Subcutaneous abdominal adipose tissue (tissue), 5 donors: ENCODE data around the gene MRPL46.
"Not testable (repeated sequence)": the region's sequence is repeated elsewhere in the genome, so short reads cannot be mapped to it uniquely, and the experiment has no call there.

Source experiments
- H3K27ac ChIP-seq: one replicate; pipeline ENCODE4 v1.7.0; 2013; ENCODE audit warnings: low read depth, mild to moderate bottlenecking, inconsistent platforms, low read length, moderate library complexity
- H3K27me3 ChIP-seq, 5 donors: one replicate each; pipeline ENCODE4 v1.7.0; 2013; ENCODE audit warnings: low read length in 5 of 5, inconsistent platforms in 1 of 5; ENCODE audit not compliant: control insufficient read depth in 5 of 5, insufficient read depth in 4 of 5
- H3K36me3 ChIP-seq, 5 donors: one replicate each; pipeline ENCODE4 v1.7.0; 2013; ENCODE audit warnings: low read length in 5 of 5; ENCODE audit not compliant: control insufficient read depth in 5 of 5, insufficient read depth in 5 of 5
- H3K4me1 ChIP-seq, 5 donors: one replicate each; pipeline ENCODE4 v1.7.0; 2013; ENCODE audit warnings: low read length in 5 of 5, mild to moderate bottlenecking in 3 of 5, moderate library complexity in 1 of 5; ENCODE audit not compliant: control insufficient read depth in 5 of 5, insufficient read depth in 5 of 5
- H3K4me3 ChIP-seq, 5 donors: one replicate each; pipeline ENCODE4 v1.7.0; 2013; ENCODE audit warnings: low read length in 5 of 5, low read depth in 1 of 5
- H3K9ac ChIP-seq, 5 donors: one replicate each; pipeline ENCODE4 v1.7.0; 2013; ENCODE audit warnings: low read length in 5 of 5, mild to moderate bottlenecking in 4 of 5, moderate library complexity in 3 of 5
- H3K9me3 ChIP-seq, 5 donors: one replicate each; pipeline ENCODE4 v1.7.0; 2013; ENCODE audit warnings: low read length in 5 of 5; ENCODE audit not compliant: control insufficient read depth in 5 of 5
- donor health status: healthy.
- donor health status: healthy.
- donor health status: healthy.
- donor health status: healthy.
- donor health status: healthy.

MRPL46 gene

DNA sequence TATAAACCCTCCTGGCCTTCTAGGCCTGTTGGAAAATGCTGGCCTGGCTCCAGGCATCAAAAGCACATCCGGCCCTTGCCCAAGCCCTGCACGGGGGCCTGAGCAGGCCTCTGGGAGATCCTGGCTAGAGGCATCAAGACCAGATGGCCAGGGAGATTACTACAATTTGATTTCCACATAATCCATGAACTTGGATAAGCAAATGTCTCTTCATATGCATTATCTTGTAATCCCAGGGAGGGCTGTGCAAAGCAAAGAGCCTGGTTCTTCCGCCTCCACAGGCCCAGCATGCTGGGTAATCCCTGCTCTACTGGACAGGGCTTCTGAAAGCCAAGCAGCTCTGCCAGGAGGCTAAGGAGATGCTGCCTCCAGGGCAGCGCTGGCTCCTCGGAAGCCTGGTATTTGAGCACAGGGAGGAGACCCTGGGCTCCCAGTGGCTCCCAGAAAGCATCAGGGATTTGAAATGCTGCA lies 18.2 kb downstream of the MRPL46 start:
- Histone ChIP-seq H3K9me3 (peaks cover 0 to 3% (median 0%) of the 10 kb centered on the region in 5 donors), H3K27me3 (peaks cover 0 to 8% (median 0%) of the 10 kb centered on the region in 5 donors), H3K9ac (no peak overlapping the region), H3K27ac (no peak overlapping the region), H3K4me3 (no peak overlapping the region), H3K36me3 (no peaks in the 10 kb centered on the region), H3K4me1 (peaks cover 0 to 9% (median 2%) of the 10 kb centered on the region in 5 donors)

DNA sequence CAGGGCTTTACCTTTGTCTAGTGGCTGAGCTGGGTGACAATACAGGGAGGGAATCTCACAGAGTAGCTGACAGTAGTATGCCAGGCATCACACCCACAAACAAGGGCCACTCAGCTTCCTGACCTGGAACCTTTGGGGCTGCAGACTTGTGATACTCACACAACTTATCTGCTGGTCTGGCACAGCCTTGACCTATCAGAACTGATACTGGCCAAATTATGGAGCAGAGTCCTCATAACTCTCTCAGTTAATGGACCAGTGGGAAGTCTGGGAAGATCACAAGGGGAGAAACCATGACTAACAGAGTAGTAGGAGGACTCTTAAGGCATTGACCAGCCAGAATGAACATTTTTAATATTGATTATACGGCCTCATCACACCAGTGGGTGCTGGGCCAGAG lies 19.4 kb downstream of the MRPL46 start:
- Histone ChIP-seq H3K36me3 (no peaks in the 10 kb centered on the region), H3K4me3 (no peak overlapping the region), H3K9ac (no peak overlapping the region), H3K4me1 (peaks cover 0 to 9% (median 2%) of the 10 kb centered on the region in 5 donors), H3K27ac (no peak overlapping the region), H3K9me3 (peaks cover 0 to 7% (median 4%) of the 10 kb centered on the region in 5 donors), H3K27me3 (peaks cover 0 to 8% (median 0%) of the 10 kb centered on the region in 5 donors)

DNA sequence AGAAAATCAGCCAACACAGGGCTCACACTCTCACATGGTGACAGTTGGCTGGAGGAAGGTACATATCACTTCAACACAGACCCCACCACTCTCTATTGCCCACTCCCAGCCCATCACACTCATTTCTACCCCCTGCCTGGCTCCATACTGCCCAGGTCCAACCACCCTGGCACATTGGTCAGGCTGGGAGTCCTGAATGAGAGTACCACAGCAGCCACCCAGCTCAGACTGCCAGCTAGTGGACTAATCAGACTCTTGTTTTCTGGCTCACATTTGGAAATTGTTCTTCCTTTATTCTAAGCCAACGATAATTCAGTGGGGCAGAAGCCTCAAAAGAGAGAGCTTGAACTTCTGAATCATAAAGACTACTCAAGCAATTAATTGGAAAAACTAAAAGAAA lies 20.0 kb downstream of the MRPL46 start:
- Histone ChIP-seq H3K4me1 (peaks cover 0 to 9% (median 2%) of the 10 kb centered on the region in 5 donors), H3K4me3 (no peak overlapping the region), H3K9ac (no peak overlapping the region), H3K9me3 (peaks cover 0 to 7% (median 4%) of the 10 kb centered on the region in 5 donors), H3K27ac (no peak overlapping the region), H3K27me3 (peaks cover 0 to 8% (median 0%) of the 10 kb centered on the region in 5 donors), H3K36me3 (no peaks in the 10 kb centered on the region)

DNA sequence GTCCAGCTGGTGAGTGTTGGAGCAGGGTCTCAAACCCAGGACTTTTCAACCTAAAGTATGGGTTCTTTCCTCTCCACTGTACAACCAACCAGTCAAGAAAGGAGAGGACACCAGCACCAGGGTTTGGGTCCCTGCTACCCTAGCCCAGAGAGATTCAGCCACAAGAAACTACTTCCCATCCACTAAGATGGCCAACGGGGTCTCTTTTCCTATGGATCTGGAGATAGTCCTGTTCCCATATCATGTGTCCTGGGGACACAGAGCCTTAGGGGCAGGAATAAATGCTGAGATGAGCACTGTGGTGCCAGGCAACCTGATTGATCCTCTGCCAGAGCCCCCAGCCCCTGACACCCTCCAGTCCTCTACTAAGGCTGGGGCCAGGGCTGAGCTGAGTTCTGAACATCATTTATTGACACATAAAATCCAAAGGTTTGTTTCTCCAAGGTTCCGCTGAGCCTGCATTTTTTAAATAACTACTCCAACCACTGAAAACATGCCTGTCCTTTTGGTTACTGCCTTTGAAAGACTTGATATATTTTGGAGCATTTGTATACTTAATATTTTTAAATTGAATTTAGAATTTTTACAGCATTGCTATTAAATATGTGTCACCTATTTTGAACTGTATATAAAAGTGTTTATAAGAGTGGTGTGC lies 26.0 kb downstream of the MRPL46 start:
- Histone ChIP-seq H3K27ac (no peak overlapping the region), H3K9ac (no peak overlapping the region), H3K4me3 (no peak overlapping the region), H3K4me1 (no peaks in the 10 kb centered on the region), H3K36me3 (no peaks in the 10 kb centered on the region), H3K27me3 (peaks cover 2 to 20% (median 3%) of the 10 kb centered on the region in 5 donors), H3K9me3 (peaks cover 0 to 7% (median 4%) of the 10 kb centered on the region in 5 donors)

DNA sequence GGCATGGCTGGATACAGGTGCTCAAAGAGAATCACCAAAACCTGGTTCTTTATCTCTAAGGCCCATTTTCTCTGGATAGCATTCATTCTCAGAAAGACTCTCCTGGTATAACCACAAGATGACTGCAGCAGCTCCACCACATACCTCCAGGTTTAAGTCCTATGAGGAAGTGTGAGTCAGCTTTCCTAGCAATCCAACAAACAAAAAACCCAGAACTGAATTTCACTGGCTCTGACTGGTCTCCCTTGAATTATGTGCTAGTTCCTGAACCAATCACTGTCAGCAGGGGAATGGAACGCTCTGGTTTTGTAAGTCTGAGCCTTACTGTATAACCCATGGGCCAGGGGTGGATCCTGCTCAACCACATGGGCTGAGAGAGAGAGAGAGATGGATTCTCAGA lies 27.2 kb downstream of the MRPL46 start:
- H3K9ac ChIP-seq, result no peak overlapping the region
- peaks cover 0 to 7% (median 4%) of the 10 kb centered on the region in 5 donors for H3K9me3 ChIP-seq
- no peak overlapping the region for H3K4me3 ChIP-seq
- H3K36me3 ChIP-seq, result no peaks in the 10 kb centered on the region
- no peaks in the 10 kb centered on the region for H3K4me1 ChIP-seq
- no peak overlapping the region for H3K27ac ChIP-seq
- peaks cover 2 to 23% (median 3%) of the 10 kb centered on the region in 5 donors for H3K27me3 ChIP-seq

DNA sequence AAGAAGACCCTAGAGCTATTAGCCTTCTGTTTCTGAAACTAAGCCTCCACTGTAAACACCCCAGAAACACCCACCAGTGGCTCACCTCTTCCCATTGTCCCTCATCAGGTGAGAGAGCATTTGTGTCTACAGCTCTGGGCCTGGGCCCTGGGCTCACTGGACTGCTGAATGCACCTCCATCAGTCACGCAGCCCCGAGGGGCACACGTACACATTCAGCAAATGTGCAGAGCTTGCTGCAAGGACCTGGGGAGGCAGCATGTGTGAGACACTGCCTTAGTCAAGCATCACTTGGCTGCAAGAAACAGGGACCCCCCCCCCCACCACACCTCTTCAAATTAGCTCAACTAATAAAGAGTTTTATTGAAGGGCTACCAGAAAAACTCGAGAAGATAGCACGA lies 29.0 kb downstream of the MRPL46 start:
- Histone ChIP-seq H3K9me3 (peaks cover 0 to 1% (median 0%) of the 10 kb centered on the region in 5 donors), H3K4me3 (no peak overlapping the region), H3K4me1 (no peaks in the 10 kb centered on the region), H3K27me3 (peaks cover 0 to 23% (median 3%) of the 10 kb centered on the region in 5 donors), H3K36me3 (no peaks in the 10 kb centered on the region), H3K27ac (no peak overlapping the region), H3K9ac (no peak overlapping the region)

DNA sequence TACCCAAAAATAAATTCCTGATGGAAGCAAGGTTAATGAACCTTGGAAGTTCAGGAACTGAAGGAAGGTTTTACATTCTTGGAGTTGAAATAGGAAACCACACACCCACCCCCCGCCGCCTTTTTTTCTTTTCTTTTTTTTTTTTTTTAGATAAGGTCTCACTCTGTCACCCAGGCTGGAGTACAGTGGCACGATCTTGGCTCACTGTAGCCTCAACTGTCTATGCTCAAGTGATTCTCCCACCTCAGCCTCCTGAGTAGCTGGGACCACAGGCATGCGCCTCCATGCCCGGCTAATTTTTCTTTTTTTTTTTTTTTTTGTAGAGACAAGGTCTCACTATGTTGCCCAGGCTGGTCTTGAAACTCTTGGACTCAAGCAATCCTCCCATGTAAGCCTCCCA lies 33.1 kb downstream of the MRPL46 start:
- peaks cover 2 to 18% (median 3%) of the 10 kb centered on the region in 5 donors for H3K27me3 ChIP-seq

DNA sequence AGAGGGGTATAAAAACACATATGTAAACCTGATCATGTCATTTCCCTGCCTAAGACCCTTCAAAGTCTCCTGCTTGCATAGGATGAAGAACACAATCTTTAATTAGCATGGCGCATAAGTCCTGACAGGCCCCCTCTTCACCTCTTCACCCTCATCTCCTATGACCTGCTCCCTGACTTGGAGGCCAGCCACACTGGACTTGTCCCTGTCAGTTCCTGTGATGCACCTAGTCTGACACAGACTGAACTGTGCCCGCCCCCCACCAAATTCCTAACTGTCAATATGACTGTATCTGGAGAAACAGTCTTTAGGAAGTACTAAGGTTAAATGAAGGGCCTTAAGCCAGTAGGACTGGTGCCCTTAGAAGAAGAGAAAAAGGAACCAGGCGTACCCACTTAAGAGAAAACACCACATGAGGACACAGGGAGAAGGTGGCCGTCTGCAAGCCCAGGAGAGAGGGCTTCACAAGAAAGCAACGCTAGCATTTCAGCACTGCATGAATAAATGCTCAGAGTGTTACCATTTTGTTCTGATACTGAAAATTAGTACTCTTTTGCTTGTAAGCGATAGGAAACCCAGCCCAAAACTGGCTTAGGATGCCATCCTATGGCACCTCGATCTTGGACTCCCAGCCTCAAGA lies 34.0 kb downstream of the MRPL46 start:
- H3K27me3 ChIP-seq, result peaks cover 0 to 16% (median 3%) of the 10 kb centered on the region in 5 donors
- no peak overlapping the region for H3K4me3 ChIP-seq
- no peaks in the 10 kb centered on the region for H3K36me3 ChIP-seq
- no peak overlapping the region for H3K27ac ChIP-seq
- no peak overlapping the region for H3K9ac ChIP-seq
- no peaks in the 10 kb centered on the region for H3K4me1 ChIP-seq
- no peaks in the 10 kb centered on the region for H3K9me3 ChIP-seq

More for the DNA sequence above, 33.1 kb downstream of the MRPL46 start:
- H3K4me1 ChIP-seq, H3K36me3 ChIP-seq, H3K4me3 ChIP-seq, H3K27ac ChIP-seq, H3K9ac ChIP-seq, H3K9me3 ChIP-seq: not testable (repeated sequence)

DNA sequence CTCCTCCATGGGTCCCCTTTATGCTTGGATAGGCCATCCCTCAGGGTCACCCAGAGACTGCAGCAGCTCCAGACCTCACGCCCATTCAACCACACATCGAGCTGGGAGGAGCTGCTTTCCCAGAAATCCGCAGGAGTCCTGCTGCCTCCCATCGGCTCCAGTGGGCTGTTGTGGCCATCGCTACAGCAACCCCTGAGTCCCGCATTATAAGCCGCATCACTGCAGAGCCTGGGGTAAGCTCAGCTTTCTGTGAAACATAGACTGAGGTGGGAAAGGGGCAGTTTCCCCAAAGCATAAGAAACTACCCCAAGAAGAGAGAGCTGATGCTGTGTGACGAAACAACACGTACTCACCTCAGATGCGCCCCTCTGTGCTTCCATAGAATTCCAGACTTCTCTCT lies 35.7 kb downstream of the MRPL46 start:
- Histone ChIP-seq H3K27ac (no peak overlapping the region), H3K9ac (no peak overlapping the region), H3K27me3 (peaks cover 0 to 14% (median 5%) of the 10 kb centered on the region in 5 donors), H3K9me3 (no peaks in the 10 kb centered on the region), H3K4me1 (no peaks in the 10 kb centered on the region), H3K36me3 (no peaks in the 10 kb centered on the region), H3K4me3 (no peak overlapping the region)

DNA sequence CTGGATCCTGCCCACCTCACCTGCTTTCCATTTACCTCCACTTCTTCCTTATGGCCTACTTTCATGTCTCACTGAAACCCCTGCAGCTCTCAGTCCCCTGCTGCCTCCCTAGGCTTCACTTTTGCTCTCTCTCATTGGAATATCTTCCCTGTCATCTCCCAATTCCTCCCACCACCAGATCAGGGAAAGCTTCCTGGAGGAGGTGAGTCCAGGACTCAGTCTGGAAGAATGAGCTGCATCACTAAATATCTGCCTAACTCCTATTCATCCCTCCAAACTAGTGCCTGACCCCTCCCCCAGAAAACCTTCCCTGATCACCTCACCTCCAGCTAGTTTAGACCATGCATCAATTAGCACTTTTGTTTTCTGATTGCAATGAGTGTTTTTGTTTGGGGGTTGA lies 37.1 kb downstream of the MRPL46 start:
- Histone ChIP-seq H3K27ac (no peak overlapping the region), H3K36me3 (no peaks in the 10 kb centered on the region), H3K9ac (no peak overlapping the region)

More for the DNA sequence above, 37.1 kb downstream of the MRPL46 start:
- Histone ChIP-seq H3K4me3 (no peak overlapping the region), H3K4me1 (no peaks in the 10 kb centered on the region), H3K9me3 (no peaks in the 10 kb centered on the region), H3K27me3 (peaks cover 0 to 9% (median 5%) of the 10 kb centered on the region in 5 donors)
